Keratinocyte (primary cell): ENCODE results near the gene GUSB.

ENCODE experiments used
- CTCF ChIP-seq, 3 experiments: IDR thresholded peaks in 1 of 3; conservative IDR thresholded peaks in 1 of 3; optimal IDR thresholded peaks in 1 of 3; 2 replicates in 2 of 3; 3 replicates in 1 of 3; pipeline versions ENCODE3 to v1.5.1; 2011; ENCODE audit warnings: low read length in 3 of 3, mild to moderate bottlenecking in 3 of 3, moderate library complexity in 2 of 3, control low read depth in 1 of 3, inconsistent platforms in 1 of 3; ENCODE audit not compliant: insufficient read depth in 2 of 3; ENCODE audit errors: extremely low read depth in 1 of 3
- EZH2 ChIP-seq: IDR thresholded peaks from one replicate; pipeline ENCODE4 v1.6.1; 2012; ENCODE audit warnings: inconsistent platforms, mild to moderate bottlenecking, low read length, moderate library complexity

- no peak for TF ChIP-seq CTCF (optimal IDR thresholded peaks at IDR 0.05 in 1 of 3, IDR thresholded peaks at IDR 0.05 in 1 of 3, conservative IDR thresholded peaks at IDR 0.05 in 1 of 3; ENCODE audit: extremely low read depth in 1 of 3, insufficient read depth in 2 of 3, low read length in 3 of 3)
- no peak for TF ChIP-seq EZH2
These were observed 7.7 kb upstream of the GUSB start for GRCh38 chr7:65989694-65990080.
